Measurements from ENCODE around the gene GTPBP4.

DNA sequence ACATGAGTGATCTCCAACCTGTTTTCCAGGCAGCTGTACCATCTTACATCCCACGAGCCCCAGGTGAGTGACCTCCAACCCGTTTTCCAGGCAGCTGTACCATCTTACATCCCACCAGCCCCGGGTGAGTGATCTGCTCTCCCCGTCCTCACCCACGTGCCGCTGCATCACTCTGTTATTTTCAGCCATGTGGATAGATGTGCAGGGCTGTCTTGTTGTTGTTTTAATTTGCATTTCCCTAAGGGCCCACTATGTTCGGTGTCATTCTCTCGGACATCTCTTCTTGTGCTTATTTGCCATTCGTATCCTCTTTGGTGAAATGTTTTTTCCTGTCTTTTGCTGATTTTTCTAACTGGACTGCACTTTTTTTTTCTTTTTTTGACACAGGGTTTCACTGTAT, 38.8 kb upstream of the GTPBP4 start:
- TF ChIP-seq CTCF (IDR thresholded peaks at IDR 0.05) (no peak), POLR2A (IDR thresholded peaks at IDR 0.05) (no peak)
